ENCODE measurements around the gene GEMIN2. TPM values are rescaled to one million over a fixed set of nuclear protein-coding genes. Genes with fewer than 3 reads are reported as not detected.

GEMIN2 gene
- total RNA-seq, 1 experiment from 2014 or later: 31.4 TPM

DNA sequence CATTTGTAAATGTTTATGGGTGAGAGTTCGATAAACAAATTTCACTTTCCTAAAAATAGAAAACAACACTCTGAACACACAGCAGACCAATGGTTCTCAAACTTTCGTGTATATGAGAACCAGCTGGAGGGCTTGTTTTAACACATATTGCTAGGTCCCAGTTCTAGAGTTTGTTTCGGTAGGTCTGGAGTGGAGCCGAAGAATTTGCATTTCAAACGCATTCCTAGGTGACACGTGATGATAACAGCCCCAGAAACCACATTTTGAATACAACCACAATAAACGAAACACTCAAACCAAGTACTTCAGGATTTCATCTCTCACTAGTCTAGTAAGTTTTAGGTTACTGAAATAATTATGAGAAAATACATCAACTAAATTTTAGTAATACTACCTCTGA, 28.2 kb upstream of the GEMIN2 start:
- Mint-ChIP-seq H3K36me3 (ENCODE audit: insufficient read depth, unreplicated experiment) (peaks cover 91% of the 10 kb centered on the region), H3K9me3 (ENCODE audit: unreplicated experiment) (no peaks in the 10 kb centered on the region), H3K4me3 (ENCODE audit: unreplicated experiment) (no peak overlapping the region), H3K4me1 (ENCODE audit: low read depth, unreplicated experiment) (no peaks in the 10 kb centered on the region), H3K27ac (ENCODE audit: unreplicated experiment) (no peak overlapping the region), H3K27me3 (ENCODE audit: insufficient read depth, unreplicated experiment) (no peaks in the 10 kb centered on the region)
- no peak for DNase-seq
- no peak overlapping the region for H3K4me3 ChIP-seq (ENCODE audit: low read depth, low read length)
- peaks cover 5% of the 10 kb centered on the region for H3K36me3 ChIP-seq (ENCODE audit: control insufficient read depth, insufficient read depth, low read length)
- BruUV-seq (replicated peaks): no TSS peak
- ChIA-PET CTCF (no interaction called here), POLR2A (no interaction called here)
- TF ChIP-seq, protein P1, sequence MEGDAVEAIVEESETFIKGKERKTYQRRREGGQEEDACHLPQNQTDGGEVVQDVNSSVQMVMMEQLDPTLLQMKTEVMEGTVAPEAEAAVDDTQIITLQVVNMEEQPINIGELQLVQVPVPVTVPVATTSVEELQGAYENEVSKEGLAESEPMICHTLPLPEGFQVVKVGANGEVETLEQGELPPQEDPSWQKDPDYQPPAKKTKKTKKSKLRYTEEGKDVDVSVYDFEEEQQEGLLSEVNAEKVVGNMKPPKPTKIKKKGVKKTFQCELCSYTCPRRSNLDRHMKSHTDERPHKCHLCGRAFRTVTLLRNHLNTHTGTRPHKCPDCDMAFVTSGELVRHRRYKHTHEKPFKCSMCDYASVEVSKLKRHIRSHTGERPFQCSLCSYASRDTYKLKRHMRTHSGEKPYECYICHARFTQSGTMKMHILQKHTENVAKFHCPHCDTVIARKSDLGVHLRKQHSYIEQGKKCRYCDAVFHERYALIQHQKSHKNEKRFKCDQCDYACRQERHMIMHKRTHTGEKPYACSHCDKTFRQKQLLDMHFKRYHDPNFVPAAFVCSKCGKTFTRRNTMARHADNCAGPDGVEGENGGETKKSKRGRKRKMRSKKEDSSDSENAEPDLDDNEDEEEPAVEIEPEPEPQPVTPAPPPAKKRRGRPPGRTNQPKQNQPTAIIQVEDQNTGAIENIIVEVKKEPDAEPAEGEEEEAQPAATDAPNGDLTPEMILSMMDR (IDR thresholded peaks at IDR 0.05; ENCODE audit: insufficient read depth in 1 of 2, low read depth in 1 of 2, low read length in 1 of 2, severe bottlenecking in 1 of 2, unreplicated experiment in 1 of 2): no peak
- H3K27me3 ChIP-seq (replicated peaks; ENCODE audit: control insufficient read depth, insufficient read depth, low read length): no peaks in the 10 kb centered on the region
- intact Hi-C loops (cut with micrococcal nuclease; ENCODE audit: unreplicated experiment): no loop called here
- H3K9me3 ChIP-seq: no peaks in the 10 kb centered on the region
- H3K4me1 ChIP-seq: no peaks in the 10 kb centered on the region

DNA sequence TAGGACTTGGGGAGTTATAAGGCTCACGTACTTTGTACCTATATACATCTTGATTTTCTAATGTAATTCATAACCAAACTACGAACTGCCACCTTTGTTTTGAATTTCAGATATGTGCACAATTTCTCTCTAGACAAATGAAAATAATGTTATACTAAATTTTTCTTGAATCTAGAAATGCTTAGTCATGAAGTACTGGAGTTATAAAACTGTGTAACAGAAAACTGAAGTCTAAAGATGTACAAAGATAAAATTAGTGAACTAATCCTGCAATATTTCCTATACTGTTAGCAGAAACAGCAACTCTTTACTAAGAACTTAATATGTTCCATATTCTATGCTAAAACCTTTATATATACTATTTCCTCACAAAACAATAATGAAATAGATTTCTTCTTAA, 26.6 kb upstream of the GEMIN2 start:
- POLR2A ChIA-PET: no interaction called here
- TF ChIP-seq, protein P1 (IDR thresholded peaks at IDR 0.05; ENCODE audit: insufficient read depth in 1 of 2, low read depth in 1 of 2, low read length in 1 of 2, severe bottlenecking in 1 of 2, unreplicated experiment in 1 of 2): no peak

DNA sequence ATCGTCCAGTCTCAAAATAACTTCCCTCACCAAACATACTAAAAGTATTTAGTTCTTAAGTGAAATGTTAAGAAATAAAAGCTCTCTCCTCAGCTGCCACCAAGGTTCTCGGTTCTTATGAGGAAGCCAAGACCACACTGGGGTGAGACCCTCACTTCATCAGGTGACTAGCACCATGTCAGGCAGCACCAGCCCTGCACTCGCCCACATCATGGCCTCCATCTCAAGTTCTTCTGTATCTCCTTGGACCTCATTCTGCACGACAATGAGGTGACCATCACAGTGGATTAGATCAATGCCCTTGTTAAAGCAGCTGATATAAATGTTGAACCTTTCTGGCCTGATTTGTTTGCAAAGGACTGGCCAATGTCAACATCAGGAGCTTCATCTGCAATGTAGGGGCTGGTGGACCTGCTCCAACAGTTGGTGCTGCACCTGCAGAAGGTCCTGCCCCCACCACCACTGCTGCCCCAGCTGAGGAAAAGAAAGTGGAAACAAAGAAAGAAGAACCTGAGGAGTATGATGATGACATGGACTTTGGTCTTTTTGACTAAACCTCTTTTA, 23.5 kb upstream of the GEMIN2 start:
- no TSS peak for BruUV-seq (replicated peaks)
- intact Hi-C loops (cut with micrococcal nuclease; ENCODE audit: unreplicated experiment): no loop called here
- TF ChIP-seq, protein P1 (IDR thresholded peaks at IDR 0.05; ENCODE audit: insufficient read depth in 1 of 2, low read depth in 1 of 2, low read length in 1 of 2, severe bottlenecking in 1 of 2, unreplicated experiment in 1 of 2): no peak
- CTCF ChIA-PET: no interaction called here
- Mint-ChIP-seq H3K4me1 (ENCODE audit: low read depth, unreplicated experiment) (peaks cover 7% of the 10 kb centered on the region), H3K27ac (ENCODE audit: unreplicated experiment) (no peak overlapping the region), H3K27me3 (ENCODE audit: insufficient read depth, unreplicated experiment) (no peaks in the 10 kb centered on the region), H3K9me3 (ENCODE audit: unreplicated experiment) (no peaks in the 10 kb centered on the region), H3K36me3 (ENCODE audit: insufficient read depth, unreplicated experiment) (peaks cover 90% of the 10 kb centered on the region), H3K4me3 (ENCODE audit: unreplicated experiment) (no peak overlapping the region)
- no peak for DNase-seq
- H3K27me3 ChIP-seq (replicated peaks; ENCODE audit: control insufficient read depth, insufficient read depth, low read length): no peaks in the 10 kb centered on the region
- H3K9me3 ChIP-seq: no peaks in the 10 kb centered on the region
- POLR2A ChIA-PET: interaction anchor here (0.7 to 1.4 kb wide), 2 partner anchors 12 to 114 kb away, joined by 3 to 4 read pairs; no protein-coding TSS in a partner anchor
- H3K36me3 ChIP-seq (ENCODE audit: control insufficient read depth, insufficient read depth, low read length): peaks cover 3% of the 10 kb centered on the region
- H3K4me1 ChIP-seq: no peaks in the 10 kb centered on the region
- no peak overlapping the region for H3K4me3 ChIP-seq (ENCODE audit: low read depth, low read length)

More for the DNA sequence above, 26.6 kb upstream of the GEMIN2 start:
- Mint-ChIP-seq H3K4me3 (ENCODE audit: unreplicated experiment) (no peak overlapping the region), H3K27me3 (ENCODE audit: insufficient read depth, unreplicated experiment) (no peaks in the 10 kb centered on the region), H3K9me3 (ENCODE audit: unreplicated experiment) (no peaks in the 10 kb centered on the region), H3K36me3 (ENCODE audit: insufficient read depth, unreplicated experiment) (peaks cover 95% of the 10 kb centered on the region), H3K27ac (ENCODE audit: unreplicated experiment) (no peak overlapping the region), H3K4me1 (ENCODE audit: low read depth, unreplicated experiment) (no peaks in the 10 kb centered on the region)
- Histone ChIP-seq H3K27me3 (replicated peaks; ENCODE audit: control insufficient read depth, insufficient read depth, low read length) (no peaks in the 10 kb centered on the region), H3K9me3 (no peaks in the 10 kb centered on the region), H3K36me3 (ENCODE audit: control insufficient read depth, insufficient read depth, low read length) (peaks cover 5% of the 10 kb centered on the region), H3K4me3 (ENCODE audit: low read depth, low read length) (no peak overlapping the region), H3K4me1 (no peaks in the 10 kb centered on the region)
- CTCF ChIA-PET: no interaction called here
- intact Hi-C loops (cut with micrococcal nuclease; ENCODE audit: unreplicated experiment): no loop called here
- BruUV-seq (replicated peaks): no TSS peak
- DNase-seq: no peak

Measured in Caco-2 (cell line).